Thymus (tissue), 11 donors: ENCODE results near the gene TMEM132C. TPM values are rescaled to one million over a fixed set of nuclear protein-coding genes. Genes with fewer than 3 reads are reported as not detected.

ENCODE experiments used
- DNase-seq, 9 donors: peaks; one replicate each; pipeline ENCODE4 v3.0.0-alpha.2; 2013; ENCODE audit warnings: low spot score in 9 of 9, low read depth in 6 of 9, missing footprints in 1 of 9
- H3K27ac ChIP-seq, 2 donors: one replicate each; pipeline ENCODE4 v1.5.1; 2013; ENCODE audit warnings: control low read depth in 1 of 2, low read depth in 1 of 2, low read length in 1 of 2, mild to moderate bottlenecking in 1 of 2, moderate library complexity in 1 of 2
- H3K27me3 ChIP-seq, 2 donors: one replicate each; pipeline ENCODE4 v1.5.1; 2013; ENCODE audit warnings: low read length in 1 of 2; ENCODE audit not compliant: control insufficient read depth in 2 of 2, insufficient read depth in 1 of 2
- H3K36me3 ChIP-seq, 2 donors: one replicate each; pipeline ENCODE4 v1.5.1; 2013; ENCODE audit warnings: low read length in 1 of 2, mild to moderate bottlenecking in 1 of 2, moderate library complexity in 1 of 2; ENCODE audit not compliant: control insufficient read depth in 2 of 2, insufficient read depth in 2 of 2
- H3K4me1 ChIP-seq, 2 donors: one replicate each; pipeline ENCODE4 v1.5.1; 2013; ENCODE audit warnings: low read length in 2 of 2; ENCODE audit not compliant: control insufficient read depth in 2 of 2, insufficient read depth in 2 of 2
- H3K4me3 ChIP-seq, 2 donors: one replicate each; pipeline ENCODE4 v1.5.1; 2013; ENCODE audit warnings: low read length in 2 of 2, control low read depth in 1 of 2, mild to moderate bottlenecking in 1 of 2
- H3K9me3 ChIP-seq, 2 donors: one replicate each; pipeline ENCODE4 v1.5.1; 2013; ENCODE audit warnings: low read length in 1 of 2, mild to moderate bottlenecking in 1 of 2; ENCODE audit not compliant: control insufficient read depth in 2 of 2, insufficient read depth in 1 of 2
- WGBS: extraction: QIAGEN DNeasy Blood & Tissue Kit; methylation state at CpG from one replicate; pipeline ENCODE4 v1.1.7; 2013; 5-methylcytosine and 5-hydroxymethylcytosine counted together
- polyA plus RNA-seq: library from polyadenylated mRNA; stranded (reverse); fragments of 200-250 nt; gene quantifications from one replicate; pipeline ENCODE4 v1.2.3, GENCODE V29; 2013
- total RNA-seq: library from RNA; stranded (reverse); fragments of 120-200 nt; gene quantifications from one replicate; pipeline ENCODE4 v1.2.4, GENCODE V29; 2013
- donor health status: healthy.

TMEM132C gene
- total and polyA plus RNA-seq, 2 donors = 0.24 to 0.34 TPM

DNA sequence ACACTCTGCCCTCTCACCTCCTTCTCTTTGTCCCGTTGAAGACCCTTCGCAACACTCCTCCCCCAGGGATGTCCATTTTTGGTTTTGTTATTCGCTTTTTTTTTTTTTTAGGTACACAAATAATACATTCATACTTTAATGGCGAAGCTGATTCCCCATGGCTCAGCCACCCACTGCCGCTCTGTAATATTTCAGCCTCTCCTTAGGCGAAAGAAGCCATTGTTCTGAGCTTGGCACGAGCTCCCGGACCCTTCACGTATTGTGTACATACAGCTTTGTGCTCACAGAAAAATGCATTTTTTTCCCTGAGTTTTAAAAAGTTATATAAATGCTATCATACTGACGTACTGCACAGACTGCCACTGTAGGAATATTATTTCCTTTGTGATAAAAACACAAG lies 115.0 kb downstream of the TMEM132C start:
- Histone ChIP-seq H3K27me3 (peaks cover 0 to 3% of the 10 kb centered on the region in 2 donors), H3K9me3 (no peaks in the 10 kb centered on the region), H3K4me3 (no peak overlapping the region), H3K36me3 (no peaks in the 10 kb centered on the region), H3K4me1 (no peaks in the 10 kb centered on the region), H3K27ac (no peak overlapping the region)
- WGBS = 62% methylated on average over 10 of the region's 10 CpGs
- DNase-seq = no peak

DNA sequence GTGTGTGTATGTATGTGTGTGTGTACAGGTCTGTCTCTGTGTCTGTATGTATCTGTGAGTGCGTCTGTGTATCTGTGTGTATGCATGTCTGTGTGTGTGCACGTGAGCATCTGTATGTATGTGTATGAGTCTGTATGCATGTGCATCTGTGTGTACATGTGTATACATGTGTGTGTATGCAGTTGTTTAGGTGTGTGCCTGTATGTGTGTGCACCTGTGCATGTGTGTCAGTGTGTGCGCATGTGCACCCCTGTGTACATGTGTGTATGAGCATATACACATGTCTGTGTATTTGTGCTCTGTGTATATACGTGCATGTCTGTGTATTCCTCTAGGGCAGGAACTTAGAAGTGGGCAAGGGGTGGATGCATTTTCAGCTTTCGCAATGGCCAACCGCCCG lies 116.0 kb downstream of the TMEM132C start:
- Histone ChIP-seq H3K27me3 (peaks cover 0 to 3% of the 10 kb centered on the region in 2 donors), H3K27ac (no peak overlapping the region), H3K9me3 (no peaks in the 10 kb centered on the region), H3K4me1 (peaks cover 0 to under 1% of the 10 kb centered on the region in 2 donors), H3K4me3 (no peak overlapping the region), H3K36me3 (no peaks in the 10 kb centered on the region)
- no peak for DNase-seq
- 87% methylated on average over 7 of the region's 7 CpGs for WGBS

DNA sequence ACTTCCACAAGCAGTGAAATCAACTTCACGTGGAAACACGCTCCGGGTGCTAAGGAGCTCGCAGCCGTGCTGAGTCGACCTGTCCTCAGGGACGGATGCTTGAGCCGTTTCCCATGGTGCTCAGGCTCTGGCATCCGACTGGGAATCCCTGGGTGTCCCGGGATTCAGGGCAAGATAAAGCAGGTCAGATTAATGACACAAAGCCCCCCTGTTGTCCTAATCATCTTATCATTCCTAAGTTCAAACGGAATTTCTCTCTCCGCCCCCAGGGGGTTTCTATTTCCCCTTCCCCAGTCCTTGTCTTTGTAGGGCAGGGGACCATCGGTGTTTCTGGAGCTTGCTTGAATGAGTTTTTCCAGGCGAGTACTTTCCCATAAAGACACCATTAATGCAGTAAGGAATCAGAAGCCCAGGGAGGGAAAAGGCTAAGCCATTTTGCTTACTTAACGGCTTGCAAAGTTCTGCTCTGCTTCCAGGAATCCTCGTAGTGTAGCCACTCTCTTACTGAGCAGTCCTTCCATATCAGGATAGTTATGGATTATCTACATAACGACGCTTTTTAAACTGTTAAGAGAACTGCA lies 116.5 kb downstream of the TMEM132C start:
- H3K4me3 ChIP-seq = no peak overlapping the region
- no peaks in the 10 kb centered on the region for H3K36me3 ChIP-seq
- peaks cover 0 to 4% of the 10 kb centered on the region in 2 donors for H3K27me3 ChIP-seq
- peaks cover 0 to 6% of the 10 kb centered on the region in 2 donors for H3K4me1 ChIP-seq
- WGBS = 51% methylated on average over 18 of the region's 18 CpGs
- no peaks in the 10 kb centered on the region for H3K9me3 ChIP-seq
- H3K27ac ChIP-seq = no peak overlapping the region
- no peak for DNase-seq

DNA sequence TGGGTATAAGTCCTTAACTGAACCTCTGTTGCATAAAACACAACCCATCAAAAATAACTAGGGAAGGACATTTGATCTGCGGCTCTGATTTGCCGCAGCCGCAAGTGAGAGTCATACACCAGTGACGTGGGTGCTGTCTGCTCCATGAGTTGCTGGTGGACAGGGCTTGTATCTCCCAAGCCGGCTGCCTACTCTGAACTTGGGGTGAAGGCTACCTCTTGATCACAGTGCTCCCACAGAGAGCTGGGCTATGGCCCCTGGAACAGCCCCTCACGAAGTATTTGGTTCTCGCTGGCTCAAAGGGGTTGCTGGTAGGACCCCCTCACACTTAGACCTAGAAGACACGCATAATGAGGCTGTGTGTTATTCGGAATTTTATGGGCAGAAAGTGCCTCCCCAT lies 118.8 kb downstream of the TMEM132C start:
- WGBS = 91% methylated on average over 9 of the region's 9 CpGs
- H3K9me3 ChIP-seq = no peaks in the 10 kb centered on the region
- H3K36me3 ChIP-seq = no peaks in the 10 kb centered on the region
- H3K4me1 ChIP-seq = peaks cover 0 to 7% of the 10 kb centered on the region in 2 donors
- H3K4me3 ChIP-seq = no peak overlapping the region
- no peak overlapping the region for H3K27ac ChIP-seq
- peaks cover 0 to 5% of the 10 kb centered on the region in 2 donors for H3K27me3 ChIP-seq
- DNase-seq = no peak

DNA sequence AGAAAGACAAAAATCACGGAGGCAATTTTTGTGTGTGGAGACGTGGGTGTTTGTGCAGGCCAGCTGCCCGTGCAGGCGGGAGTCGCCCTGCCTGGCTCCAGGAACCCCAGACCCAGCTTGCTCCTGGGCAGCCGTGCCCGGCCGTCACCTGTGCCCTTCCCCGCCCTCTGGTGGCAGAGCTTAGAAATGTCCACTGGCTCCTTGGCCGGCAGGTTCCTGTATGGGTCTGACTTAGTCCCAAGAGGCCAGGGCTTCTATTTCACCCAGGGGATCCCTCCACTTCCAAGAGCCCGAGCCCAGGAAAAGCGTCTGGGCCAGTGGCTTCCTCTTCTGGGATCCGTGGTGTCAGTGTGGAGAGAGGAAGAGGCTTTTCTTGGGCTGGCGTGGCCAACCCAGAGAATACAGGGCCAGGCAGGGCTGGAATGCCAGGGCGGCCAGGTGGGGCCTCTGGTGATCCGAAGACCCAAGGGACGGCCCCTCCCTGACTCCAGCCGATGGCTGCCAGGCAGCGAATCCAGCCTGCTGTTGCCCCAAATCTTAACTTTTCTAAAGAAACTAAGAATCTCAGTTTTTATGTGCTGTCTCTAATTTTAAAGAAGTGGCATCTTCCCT lies 120.9 kb downstream of the TMEM132C start:
- Histone ChIP-seq H3K4me3 (no peak overlapping the region), H3K27me3 (peaks cover 0 to 2% of the 10 kb centered on the region in 2 donors), H3K4me1 (peaks cover 0 to 7% of the 10 kb centered on the region in 2 donors), H3K9me3 (no peaks in the 10 kb centered on the region), H3K27ac (no peak overlapping the region), H3K36me3 (no peaks in the 10 kb centered on the region)
- 26% methylated on average over 19 of the region's 19 CpGs for WGBS
- peak in 2 of 9 donors; percentile 9 to 11 for DNase-seq

DNA sequence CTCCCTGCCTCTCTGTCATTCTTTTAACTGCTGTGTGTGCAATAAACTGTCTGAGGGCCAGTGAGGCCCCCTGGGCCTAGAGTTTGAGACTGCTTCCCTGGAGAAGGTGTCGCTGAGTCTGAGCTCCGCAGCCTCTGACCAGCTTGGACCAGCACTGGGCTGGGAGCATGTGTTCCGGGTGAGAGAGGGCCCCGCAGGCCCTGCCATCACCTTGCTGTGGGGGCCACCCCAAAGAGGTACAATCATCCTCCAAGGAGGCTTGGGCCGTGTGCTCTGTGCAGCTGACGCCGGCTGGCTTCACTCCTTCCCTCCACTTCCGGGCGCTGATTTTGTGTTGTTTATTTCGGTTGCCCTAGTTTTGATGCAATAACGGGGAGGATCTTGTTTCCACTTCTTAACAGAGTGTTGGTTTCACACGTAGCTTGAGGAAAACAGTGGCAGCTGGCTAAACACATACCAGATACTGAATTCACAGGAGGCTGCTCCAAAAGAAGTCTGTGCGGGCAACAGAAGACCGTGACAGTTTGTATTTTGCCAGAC lies 121.6 kb downstream of the TMEM132C start:
- H3K9me3 ChIP-seq = no peaks in the 10 kb centered on the region
- H3K4me1 ChIP-seq = peaks cover 0 to 7% of the 10 kb centered on the region in 2 donors
- peaks cover 0 to 2% of the 10 kb centered on the region in 2 donors for H3K27me3 ChIP-seq
- H3K36me3 ChIP-seq = no peaks in the 10 kb centered on the region
- H3K4me3 ChIP-seq = no peak overlapping the region
- DNase-seq = peak in 1 of 9 donors; percentile 17
- 24% methylated on average over 14 of the region's 14 CpGs for WGBS
- H3K27ac ChIP-seq = peak overlapping the region in 1 of 2 donors; percentile 81

DNA sequence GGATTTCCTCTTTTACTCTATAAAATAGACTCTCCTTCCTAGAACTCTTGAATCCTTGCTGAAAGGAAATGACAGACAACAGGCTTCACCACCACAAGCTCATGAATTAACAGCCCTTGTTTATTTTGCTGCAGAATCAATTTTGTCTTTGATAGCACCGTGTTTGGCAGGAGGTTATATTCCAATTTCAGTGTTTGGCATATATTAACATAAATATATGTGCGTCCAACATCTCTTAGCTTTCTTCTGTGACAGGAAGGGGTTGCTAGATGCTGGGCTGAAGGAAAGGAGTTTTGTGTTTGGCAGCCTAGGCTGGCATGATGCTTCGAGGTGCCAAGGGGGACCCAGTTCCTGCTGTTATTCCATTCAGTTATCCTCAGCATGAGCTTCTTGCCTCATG lies 126.4 kb downstream of the TMEM132C start:
- DNase-seq = no peak
- 75% methylated on average over 3 of the region's 3 CpGs for WGBS
- Histone ChIP-seq H3K4me3 (no peak overlapping the region), H3K27me3 (peaks cover 0 to 2% of the 10 kb centered on the region in 2 donors), H3K4me1 (peaks cover 0 to 2% of the 10 kb centered on the region in 2 donors), H3K9me3 (no peaks in the 10 kb centered on the region), H3K36me3 (no peaks in the 10 kb centered on the region), H3K27ac (no peak overlapping the region)

DNA sequence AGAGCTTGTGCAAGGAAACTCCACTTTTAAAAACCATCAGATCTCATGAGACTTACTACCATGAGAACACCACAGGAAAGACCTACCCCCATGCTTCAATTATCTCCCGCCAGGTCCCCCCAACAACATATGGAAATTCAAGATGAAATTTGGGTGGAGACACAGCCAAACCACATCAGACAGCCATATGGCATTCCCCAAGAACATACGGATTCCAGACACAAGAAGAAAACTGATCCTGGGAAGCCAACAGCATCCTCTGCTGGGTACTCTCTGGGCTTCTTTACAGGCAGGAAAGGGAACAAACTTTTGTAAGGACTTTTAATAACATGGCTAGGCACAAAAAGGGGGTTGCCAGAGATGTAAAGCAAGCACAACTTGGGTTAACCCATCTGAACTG lies 127.2 kb downstream of the TMEM132C start:
- no peak for DNase-seq
- no peaks in the 10 kb centered on the region for H3K27me3 ChIP-seq
- H3K27ac ChIP-seq = no peak overlapping the region
- 92% methylated on average over 2 of the region's 2 CpGs for WGBS
- H3K36me3 ChIP-seq = no peaks in the 10 kb centered on the region
- H3K4me1 ChIP-seq = no peaks in the 10 kb centered on the region
- no peaks in the 10 kb centered on the region for H3K9me3 ChIP-seq
- H3K4me3 ChIP-seq = no peak overlapping the region

DNA sequence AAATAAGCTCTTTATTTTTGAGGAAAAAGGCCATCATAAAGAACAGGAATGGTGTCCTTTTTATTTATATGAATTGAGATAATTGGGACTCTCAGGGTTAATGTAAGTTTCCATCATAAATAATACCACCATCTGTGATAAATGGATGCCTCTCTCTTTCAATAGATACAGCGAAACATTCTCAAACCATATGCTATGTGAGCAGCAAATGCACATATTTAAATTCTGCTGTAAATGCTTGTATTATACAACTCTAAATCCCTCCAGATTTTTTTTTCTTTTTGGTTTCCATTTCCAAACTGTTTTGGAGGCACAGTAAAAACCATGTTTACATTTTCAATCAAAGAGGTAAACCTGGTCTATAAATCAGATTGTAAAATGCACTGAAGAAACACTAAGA lies 132.3 kb downstream of the TMEM132C start:
- WGBS = 95% methylated on average over 1 of the region's 1 CpG
- Histone ChIP-seq H3K36me3 (no peaks in the 10 kb centered on the region), H3K27me3 (no peaks in the 10 kb centered on the region), H3K9me3 (no peaks in the 10 kb centered on the region), H3K4me1 (no peaks in the 10 kb centered on the region), H3K27ac (no peak overlapping the region), H3K4me3 (no peak overlapping the region)
- no peak for DNase-seq
